CD8-positive, alpha-beta memory T cell (primary cell): ENCODE results near the gene GBGT1. TPM values are rescaled to one million over a fixed set of nuclear protein-coding genes. Genes with fewer than 3 reads are reported as not detected.
A peak's percentile ranks its signal among the peaks of the same experiment; 100 is the strongest.

Experiments used
- CTCF ChIA-PET: fragments of 350-600 bp; sonication (Branson Sonifier 250); formaldehyde crosslinking; loops from one replicate; lab custom pipeline; 2021; ENCODE audit warnings: antibody characterized with exemption; lab: Charles Lee
- POLR2A ChIA-PET: fragments of 350-600 bp; sonication (Branson Sonifier 250); formaldehyde crosslinking; loops from one replicate; lab custom pipeline; 2021; ENCODE audit warnings: antibody characterized with exemption; lab: Charles Lee
- DNase-seq, 5 donors: peaks; one replicate each; pipeline versions ENCODE4 v3.0.0 to v3.0.0-alpha.2; 2020 to 2022; ENCODE audit warnings: mixed read lengths in 1 of 5
- H3K27ac ChIP-seq: one replicate; pipeline ENCODE4 v1.7.0; 2013; ENCODE audit warnings: low read depth, mild to moderate bottlenecking, low read length, moderate library complexity
- H3K27me3 ChIP-seq: 2 replicates; pipeline ENCODE4 v1.7.0; 2013; ENCODE audit warnings: low read length, mild to moderate bottlenecking; ENCODE audit not compliant: insufficient read depth, poor library complexity, severe bottlenecking
- H3K36me3 ChIP-seq: 2 replicates; pipeline ENCODE4 v1.7.0; 2013; ENCODE audit warnings: mild to moderate bottlenecking, low read length, moderate library complexity; ENCODE audit not compliant: insufficient read depth
- H3K4me1 ChIP-seq: 2 replicates; pipeline ENCODE4 v1.7.0; 2013; ENCODE audit warnings: mild to moderate bottlenecking, low read length, moderate library complexity; ENCODE audit not compliant: insufficient read depth
- H3K4me3 ChIP-seq: 2 replicates; pipeline ENCODE4 v1.7.0; 2013; ENCODE audit warnings: mild to moderate bottlenecking, low read length
- H3K9me3 ChIP-seq: 2 replicates; pipeline ENCODE4 v1.7.0; 2013; ENCODE audit warnings: mild to moderate bottlenecking, low read length
- H3K27ac Mint-ChIP-seq, 8 donors: one replicate each; pipeline ENCODE4 v1.8.0; 2020 to 2021; ENCODE audit warnings: mixed read lengths in 8 of 8, mild to moderate bottlenecking in 6 of 8, inconsistent platforms in 3 of 8, moderate library complexity in 3 of 8
- H3K27me3 Mint-ChIP-seq, 2 donors: one replicate each; pipeline ENCODE4 v1.8.0; 2020 to 2021; ENCODE audit warnings: mixed read lengths in 2 of 2, mild to moderate bottlenecking in 1 of 2, moderate library complexity in 1 of 2
- H3K36me3 Mint-ChIP-seq, 3 donors: one replicate each; pipeline ENCODE4 v1.8.0; 2020 to 2021; ENCODE audit warnings: mixed read lengths in 3 of 3, inconsistent platforms in 1 of 3, mild to moderate bottlenecking in 1 of 3
- H3K4me1 Mint-ChIP-seq, 3 donors: one replicate each; pipeline ENCODE4 v1.8.0; 2020 to 2021; ENCODE audit warnings: mixed read lengths in 3 of 3, inconsistent platforms in 1 of 3, mild to moderate bottlenecking in 1 of 3
- H3K4me3 Mint-ChIP-seq, 7 donors: one replicate each; pipeline ENCODE4 v1.8.0; 2020 to 2021; ENCODE audit warnings: mixed read lengths in 7 of 7, mild to moderate bottlenecking in 6 of 7, moderate library complexity in 4 of 7, inconsistent platforms in 2 of 7
- H3K9me3 Mint-ChIP-seq, 5 donors: one replicate each; pipeline ENCODE4 v1.8.0; 2020 to 2022; ENCODE audit warnings: mixed read lengths in 5 of 5, mild to moderate bottlenecking in 3 of 5, moderate library complexity in 2 of 5, inconsistent platforms in 1 of 5
- polyA plus RNA-seq: library from polyadenylated mRNA; unstranded; fragments of 300-500 nt; fragmentation: Illumina TruSeq; gene quantifications from one replicate; pipeline ENCODE4 v1.2.3, GENCODE V29; 2021
- total RNA-seq, 2 experiments: library from RNA; stranded (reverse); gene quantifications; one replicate each; pipeline ENCODE4 v1.2.3, GENCODE V29; 2021

Gene GBGT1
- total and polyA plus RNA-seq, 3 experiments from 2014 or later, result 1.8 to 2.6 TPM; not detected in 1

DNA sequence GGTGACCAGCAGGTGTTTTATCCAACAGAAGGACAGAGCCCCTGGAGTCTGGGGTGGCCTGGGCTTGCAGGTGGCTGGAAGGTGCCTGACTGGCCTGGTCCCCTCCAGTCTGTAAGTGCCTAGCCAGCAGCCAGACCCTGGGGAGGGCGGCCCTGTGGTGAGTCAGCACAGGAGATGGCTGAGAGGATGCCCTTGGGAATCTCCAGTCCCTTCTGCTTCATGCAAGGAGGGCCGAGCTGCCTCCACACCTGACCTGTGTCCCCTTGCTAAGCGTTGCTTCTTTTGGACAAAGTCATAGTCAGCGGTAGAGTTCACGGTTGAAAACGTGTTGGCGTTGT is 25.1 kb upstream of the GBGT1 start:
- H3K36me3 Mint-ChIP-seq, result no peaks in the 10 kb centered on the region
- CTCF ChIA-PET, result interaction anchor here (0.8 to 3.9 kb wide), 3 partner anchors 14 to 296 kb away, joined by 3 to 56 read pairs (median 7); no protein-coding TSS in a partner anchor
- H3K4me3 ChIP-seq, result no peak overlapping the region
- H3K4me1 ChIP-seq, result peaks cover 10% of the 10 kb centered on the region
- no peaks in the 10 kb centered on the region for H3K36me3 ChIP-seq
- no peak overlapping the region for H3K4me3 Mint-ChIP-seq
- peak overlapping the region in 1 of 8 donors; percentile 37 for H3K27ac Mint-ChIP-seq
- H3K27me3 Mint-ChIP-seq, result peaks cover 19 to 32% of the 10 kb centered on the region in 2 donors
- POLR2A ChIA-PET, result no interaction called here
- H3K9me3 ChIP-seq, result no peaks in the 10 kb centered on the region
- no peaks in the 10 kb centered on the region for H3K9me3 Mint-ChIP-seq
- peaks cover 12 to 14% (median 13%) of the 10 kb centered on the region in 3 donors for H3K4me1 Mint-ChIP-seq
- no peak for DNase-seq
- no peaks in the 10 kb centered on the region for H3K27me3 ChIP-seq
- no peak overlapping the region for H3K27ac ChIP-seq

DNA sequence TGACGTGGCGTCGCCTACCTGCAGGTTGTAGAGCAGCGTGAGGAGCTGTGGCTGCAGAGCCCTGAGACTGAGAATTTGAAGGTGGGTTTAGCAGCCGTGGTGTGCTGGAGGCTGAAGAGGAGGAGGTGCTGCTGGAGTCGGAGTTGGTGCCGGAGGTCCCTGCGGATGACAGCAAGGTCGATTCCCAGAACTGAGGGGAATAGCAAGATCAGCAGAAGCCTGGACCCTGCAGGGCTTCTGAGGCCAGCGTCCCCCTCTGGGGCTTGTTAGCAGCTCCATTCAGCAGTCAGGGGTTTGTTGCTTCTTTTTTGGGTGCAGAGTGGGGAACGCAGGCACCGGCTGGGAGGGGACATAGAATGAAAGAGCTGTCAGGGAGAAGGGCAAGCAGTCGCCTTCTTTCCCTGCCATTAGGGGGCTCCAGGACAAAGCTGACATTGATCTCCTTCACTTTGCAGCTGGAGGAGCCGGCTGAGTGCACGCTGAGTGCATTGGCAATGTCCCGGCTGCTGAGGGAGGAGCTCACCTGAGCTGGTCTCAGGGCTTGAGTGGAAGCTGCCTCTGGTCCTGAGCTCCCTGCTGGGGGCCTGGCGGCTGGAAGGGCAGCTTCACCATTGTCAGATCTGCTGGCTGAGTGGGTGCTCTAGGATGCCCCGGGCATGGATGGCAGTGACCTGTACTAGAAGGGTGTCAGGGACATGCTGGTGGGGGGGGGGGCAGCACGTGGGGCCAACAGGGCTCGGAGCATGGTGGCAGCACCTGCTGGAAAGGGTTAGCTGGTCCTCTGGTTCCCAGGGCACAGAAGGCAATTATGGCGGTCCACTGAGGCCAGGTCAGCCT is 24.5 kb upstream of the GBGT1 start:
- Mint-ChIP-seq H3K27ac (no peak overlapping the region), H3K36me3 (no peaks in the 10 kb centered on the region), H3K4me1 (peaks cover 12 to 14% (median 13%) of the 10 kb centered on the region in 3 donors), H3K4me3 (no peak overlapping the region), H3K27me3 (peaks cover 18 to 31% of the 10 kb centered on the region in 2 donors), H3K9me3 (no peaks in the 10 kb centered on the region)
- Histone ChIP-seq H3K36me3 (no peaks in the 10 kb centered on the region), H3K27ac (no peak overlapping the region), H3K4me3 (no peak overlapping the region), H3K9me3 (no peaks in the 10 kb centered on the region), H3K27me3 (peaks cover 4% of the 10 kb centered on the region), H3K4me1 (peaks cover 10% of the 10 kb centered on the region)
- no peak for DNase-seq
- ChIA-PET POLR2A (no interaction called here), CTCF (interaction anchor here (0.8 to 3.9 kb wide), 7 partner anchors 9 to 308 kb away, joined by 3 to 56 read pairs (median 5); no protein-coding TSS in a partner anchor)

DNA sequence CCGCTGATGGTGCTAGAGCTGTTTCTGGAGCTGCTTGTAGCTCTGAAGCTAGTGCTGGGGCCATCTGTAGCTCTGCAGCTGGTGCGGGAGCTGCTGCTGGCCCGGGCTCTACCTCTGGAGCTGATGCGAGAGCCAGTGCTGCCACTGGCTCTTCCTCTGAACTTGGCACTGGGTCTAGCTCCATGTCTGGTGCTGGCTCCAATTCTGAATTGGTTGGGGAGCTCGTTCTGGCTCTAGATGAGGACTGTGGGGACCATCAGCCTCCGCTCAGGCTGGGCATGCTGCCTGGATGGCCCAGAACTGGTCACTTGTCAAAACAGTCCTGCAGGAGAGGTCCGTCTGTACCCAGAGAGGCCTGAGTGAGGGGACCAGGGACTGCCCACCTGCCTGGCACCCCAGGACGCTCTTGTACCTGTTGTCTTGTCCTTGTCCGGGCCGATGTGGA is 23.9 kb upstream of the GBGT1 start:
- Mint-ChIP-seq H3K36me3 (no peaks in the 10 kb centered on the region), H3K27me3 (peaks cover 19 to 35% of the 10 kb centered on the region in 2 donors), H3K9me3 (no peaks in the 10 kb centered on the region), H3K4me1 (peaks cover 12 to 14% (median 13%) of the 10 kb centered on the region in 3 donors), H3K27ac (no peak overlapping the region), H3K4me3 (no peak overlapping the region)
- H3K4me1 ChIP-seq, result peaks cover 10% of the 10 kb centered on the region
- ChIA-PET POLR2A (no interaction called here), CTCF (interaction anchor here (1.0 to 3.9 kb wide), 12 partner anchors 9 to 308 kb away, joined by 3 to 56 read pairs (median 5); no protein-coding TSS in a partner anchor)
- no peaks in the 10 kb centered on the region for H3K9me3 ChIP-seq
- peaks cover 10% of the 10 kb centered on the region for H3K27me3 ChIP-seq
- H3K27ac ChIP-seq, result no peak overlapping the region
- no peak for DNase-seq
- H3K4me3 ChIP-seq, result no peak overlapping the region
- H3K36me3 ChIP-seq, result no peaks in the 10 kb centered on the region

DNA sequence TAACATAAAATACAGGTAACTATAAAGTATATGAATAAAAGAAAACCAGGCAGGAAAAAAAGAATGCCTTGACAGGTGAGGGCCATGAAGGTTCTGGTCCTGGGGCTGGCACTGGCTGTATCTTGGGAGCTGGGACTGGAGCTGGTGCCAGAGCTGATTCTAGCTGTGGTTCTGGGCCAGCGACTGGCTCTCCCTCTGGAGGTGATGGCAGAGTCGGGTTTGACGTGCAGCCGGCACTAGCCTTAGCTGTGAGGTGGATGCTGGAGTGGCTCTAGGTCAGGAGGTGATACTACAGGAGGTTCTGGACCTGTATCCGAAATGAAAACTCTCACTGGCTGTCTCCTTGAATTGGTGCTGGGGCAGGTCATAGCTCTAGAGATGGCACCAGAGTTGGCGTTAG is 23.0 kb upstream of the GBGT1 start:
- Mint-ChIP-seq H3K4me3 (no peak overlapping the region), H3K36me3 (no peaks in the 10 kb centered on the region), H3K27ac (peak overlapping the region in 1 of 8 donors; percentile 64), H3K9me3 (no peaks in the 10 kb centered on the region), H3K4me1 (peaks cover 12 to 14% (median 13%) of the 10 kb centered on the region in 3 donors), H3K27me3 (peaks cover 18 to 40% of the 10 kb centered on the region in 2 donors)
- POLR2A ChIA-PET, result interaction anchor here (0.7 to 1.1 kb wide), 2 partner anchors 13 to 945 kb away, joined by 3 read pairs; no protein-coding TSS in a partner anchor
- H3K9me3 ChIP-seq, result no peaks in the 10 kb centered on the region
- no peak overlapping the region for H3K4me3 ChIP-seq
- DNase-seq, result no peak
- H3K27ac ChIP-seq, result no peak overlapping the region
- H3K36me3 ChIP-seq, result no peaks in the 10 kb centered on the region
- H3K4me1 ChIP-seq, result peaks cover 10% of the 10 kb centered on the region
- H3K27me3 ChIP-seq, result peaks cover 18% of the 10 kb centered on the region
- CTCF ChIA-PET, result interaction anchor here (1.1 to 3.9 kb wide), 16 partner anchors 9 to 309 kb away, joined by 3 to 56 read pairs (median 5); no protein-coding TSS in a partner anchor

DNA sequence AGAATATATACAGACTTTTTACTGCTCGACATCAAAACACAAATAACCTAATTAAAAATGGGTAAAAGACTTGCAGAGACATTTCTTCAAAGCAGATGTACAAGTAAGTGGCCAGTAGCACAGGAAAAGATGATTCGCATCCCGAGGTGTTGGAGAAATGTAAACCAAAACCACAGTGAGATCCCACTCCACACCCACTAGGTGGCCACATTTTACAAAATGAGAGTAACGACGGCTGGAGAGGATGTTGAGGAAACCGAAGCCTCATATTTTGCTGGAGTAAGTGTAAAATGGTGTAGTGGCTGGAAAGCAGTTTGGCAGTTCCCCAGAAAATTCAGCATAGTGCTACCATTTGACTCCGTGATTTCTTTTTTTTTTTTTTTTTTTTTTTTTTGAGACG is 21.3 kb upstream of the GBGT1 start:
- peak in 4 of 5 donors; percentile 13 to 55 (median 32) for DNase-seq
- peaks cover 19% of the 10 kb centered on the region for H3K27me3 ChIP-seq
- no peaks in the 10 kb centered on the region for H3K36me3 Mint-ChIP-seq
- no peak overlapping the region for H3K27ac ChIP-seq
- peak overlapping the region in 1 of 8 donors; percentile 9 for H3K27ac Mint-ChIP-seq
- CTCF ChIA-PET, result interaction anchor here (1.0 to 3.9 kb wide), 4 partner anchors 164 to 311 kb away, joined by 3 to 56 read pairs (median 6); no protein-coding TSS in a partner anchor
- H3K27me3 Mint-ChIP-seq, result peaks cover 21 to 46% of the 10 kb centered on the region in 2 donors
- H3K4me3 ChIP-seq, result no peak overlapping the region
- POLR2A ChIA-PET, result no interaction called here
- H3K4me1 Mint-ChIP-seq, result peaks cover 12 to 14% (median 13%) of the 10 kb centered on the region in 3 donors
- no peaks in the 10 kb centered on the region for H3K9me3 Mint-ChIP-seq
- H3K36me3 ChIP-seq, result no peaks in the 10 kb centered on the region
- H3K4me1 ChIP-seq, result peaks cover 10% of the 10 kb centered on the region
- no peaks in the 10 kb centered on the region for H3K9me3 ChIP-seq
- H3K4me3 Mint-ChIP-seq, result peak overlapping the region in 1 of 7 donors; percentile 46

DNA sequence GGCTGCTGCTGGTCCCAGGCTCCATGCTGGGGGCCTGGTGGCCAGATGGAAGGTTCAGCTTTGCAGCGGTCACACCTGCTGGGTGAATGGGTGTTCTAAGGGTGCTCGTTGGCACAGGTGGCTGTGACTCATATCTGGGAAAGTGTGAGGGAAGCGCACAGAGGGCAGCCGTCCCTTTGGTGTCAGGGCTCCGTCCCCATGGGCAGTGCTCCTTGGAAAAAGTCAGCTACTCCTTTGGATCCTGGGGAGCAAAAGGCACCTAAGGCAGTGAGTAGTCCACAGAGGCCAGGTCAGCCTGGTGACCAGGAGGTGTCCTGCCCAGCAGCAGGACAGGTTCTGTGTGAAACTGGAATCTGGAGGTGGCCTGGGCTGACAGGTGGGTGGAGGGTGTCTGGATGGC is 18.4 kb upstream of the GBGT1 start:
- Histone ChIP-seq H3K27me3 (peaks cover 19% of the 10 kb centered on the region), H3K27ac (no peak overlapping the region), H3K9me3 (no peaks in the 10 kb centered on the region), H3K36me3 (no peaks in the 10 kb centered on the region), H3K4me3 (no peak overlapping the region), H3K4me1 (peaks cover 10% of the 10 kb centered on the region)
- POLR2A ChIA-PET, result no interaction called here
- H3K27ac Mint-ChIP-seq, result no peak overlapping the region
- no peaks in the 10 kb centered on the region for H3K9me3 Mint-ChIP-seq
- no peak overlapping the region for H3K4me3 Mint-ChIP-seq
- H3K4me1 Mint-ChIP-seq, result peaks cover 12 to 14% (median 13%) of the 10 kb centered on the region in 3 donors
- CTCF ChIA-PET, result interaction anchor here (0.8 to 1.5 kb wide), 4 partner anchors 38 to 303 kb away, joined by 3 to 4 read pairs (median 4); no protein-coding TSS in a partner anchor
- H3K27me3 Mint-ChIP-seq, result peaks cover 20 to 36% of the 10 kb centered on the region in 2 donors
- no peaks in the 10 kb centered on the region for H3K36me3 Mint-ChIP-seq
- DNase-seq, result no peak

DNA sequence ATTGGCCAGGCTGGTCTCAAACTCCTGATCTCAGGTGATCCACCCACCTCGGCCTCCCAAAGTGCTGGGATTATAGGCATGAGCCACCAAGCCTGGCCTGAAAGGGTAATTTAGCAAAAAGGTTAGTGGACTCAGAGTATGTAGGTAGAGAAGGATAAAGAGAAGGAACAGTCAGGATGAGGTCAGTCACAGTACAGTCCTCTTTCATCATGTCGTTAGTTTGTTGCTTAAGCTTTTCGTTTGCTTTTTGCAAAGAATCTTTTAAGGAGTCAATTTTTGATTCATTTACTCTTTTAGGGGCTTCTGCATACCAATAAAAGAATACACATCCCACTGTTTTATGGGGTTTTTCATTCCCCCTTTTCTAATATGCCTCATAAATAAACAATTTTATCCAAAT is 17.8 kb upstream of the GBGT1 start:
- Histone ChIP-seq H3K4me3 (no peak overlapping the region), H3K27me3 (peaks cover 19% of the 10 kb centered on the region), H3K4me1 (peaks cover 10% of the 10 kb centered on the region), H3K36me3 (no peaks in the 10 kb centered on the region), H3K27ac (no peak overlapping the region), H3K9me3 (no peaks in the 10 kb centered on the region)
- Mint-ChIP-seq H3K36me3 (no peaks in the 10 kb centered on the region), H3K4me1 (peaks cover 12 to 14% (median 13%) of the 10 kb centered on the region in 3 donors), H3K9me3 (no peaks in the 10 kb centered on the region), H3K27ac (no peak overlapping the region), H3K27me3 (peaks cover 19 to 36% of the 10 kb centered on the region in 2 donors), H3K4me3 (no peak overlapping the region)
- CTCF ChIA-PET, result interaction anchor here (0.8 to 1.6 kb wide), 9 partner anchors 9 to 306 kb away, joined by 3 to 6 read pairs (median 4); no protein-coding TSS in a partner anchor
- no peak for DNase-seq
- POLR2A ChIA-PET, result no interaction called here
